Ascending aorta (tissue), 2 donors: ENCODE data around the gene SERAC1. TPM values are rescaled to one million over a fixed set of nuclear protein-coding genes. Genes with fewer than 3 reads are reported as not detected.

ENCODE experiments used
- DNase-seq, 2 donors: peaks; one replicate each; pipeline ENCODE4 v3.0.0-alpha.2; 2019; ENCODE audit warnings: low spot score in 2 of 2
- H3K27ac ChIP-seq, 2 donors: fragments of 200-600 bp; sonication (generic); one replicate each; pipeline ENCODE4 v1.5.1; 2016 to 2017; ENCODE audit warnings: mild to moderate bottlenecking in 1 of 2
- H3K27me3 ChIP-seq: fragments of 200-600 bp; sonication (generic); one replicate; pipeline ENCODE4 v1.5.1; 2017
- H3K36me3 ChIP-seq, 2 donors: fragments of 200-600 bp; sonication (generic); one replicate each; pipeline ENCODE4 v1.5.1; 2016
- H3K4me1 ChIP-seq, 2 donors: fragments of 200-600 bp; sonication (generic); one replicate each; pipeline ENCODE4 v1.5.1; 2016 to 2017; ENCODE audit warnings: mild to moderate bottlenecking in 1 of 2
- H3K4me3 ChIP-seq, 2 donors: fragments of 200-600 bp; sonication (generic); one replicate each; pipeline ENCODE4 v1.5.1; 2016 to 2017; ENCODE audit warnings: mild to moderate bottlenecking in 1 of 2
- H3K9me3 ChIP-seq, 2 donors: fragments of 200-600 bp; sonication (generic); one replicate each; pipeline ENCODE4 v1.5.1; 2016
- intact Hi-C: fragments of 100-400 bp; cut with DNase I; formaldehyde crosslinking; loops from one replicate; pipeline ENCODE4 v1.15.1; 2023
- total RNA-seq: library from RNA; depleted of rRNA; stranded (reverse); fragments of >200 nt; gene quantifications from one replicate; pipeline ENCODE4 v1.1.0, GENCODE V29; 2016
- TF ChIP-seq, protein P1 (sequence below), 3 experiments: fragments of 200-600 bp in 2 of 3; fragments of 450-650 bp in 1 of 3; sonication (generic) in 2 of 3; IDR thresholded peaks; one replicate each; pipeline ENCODE4 v1.5.1; 2016 to 2019; ENCODE audit warnings: antibody characterized with exemption in 3 of 3, mild to moderate bottlenecking in 1 of 3, moderate library complexity in 1 of 3

Gene SERAC1
- total RNA-seq, 1 donor from 2014 or later, result 9.3 TPM

DNA sequence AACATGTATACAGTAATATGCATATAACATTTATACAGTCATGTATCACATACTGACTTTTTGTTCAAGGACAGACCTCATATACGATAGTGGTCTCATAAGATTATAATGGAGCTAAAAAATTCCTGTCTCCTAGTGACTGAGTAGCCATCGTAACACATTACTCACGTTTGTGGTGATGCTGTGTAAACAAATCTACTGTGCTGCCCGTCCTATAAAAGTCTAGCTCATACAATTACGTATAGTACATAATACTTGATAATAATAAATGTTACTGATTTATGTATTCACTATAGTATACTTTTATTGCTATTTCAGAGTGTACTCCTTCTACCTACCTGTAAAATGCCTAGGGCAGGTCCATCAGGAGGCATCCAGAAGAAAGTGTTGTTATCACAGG, 17.4 kb downstream of the SERAC1 start:
- intact Hi-C loops, result no loop called here
- Histone ChIP-seq H3K27me3 (no peaks in the 10 kb centered on the region), H3K4me1 (no peaks in the 10 kb centered on the region), H3K27ac (no peak overlapping the region), H3K9me3 (no peaks in the 10 kb centered on the region), H3K36me3 (peaks cover 0 to 35% of the 10 kb centered on the region in 2 donors), H3K4me3 (no peak overlapping the region)
- no peak for DNase-seq
- TF ChIP-seq, protein P1, sequence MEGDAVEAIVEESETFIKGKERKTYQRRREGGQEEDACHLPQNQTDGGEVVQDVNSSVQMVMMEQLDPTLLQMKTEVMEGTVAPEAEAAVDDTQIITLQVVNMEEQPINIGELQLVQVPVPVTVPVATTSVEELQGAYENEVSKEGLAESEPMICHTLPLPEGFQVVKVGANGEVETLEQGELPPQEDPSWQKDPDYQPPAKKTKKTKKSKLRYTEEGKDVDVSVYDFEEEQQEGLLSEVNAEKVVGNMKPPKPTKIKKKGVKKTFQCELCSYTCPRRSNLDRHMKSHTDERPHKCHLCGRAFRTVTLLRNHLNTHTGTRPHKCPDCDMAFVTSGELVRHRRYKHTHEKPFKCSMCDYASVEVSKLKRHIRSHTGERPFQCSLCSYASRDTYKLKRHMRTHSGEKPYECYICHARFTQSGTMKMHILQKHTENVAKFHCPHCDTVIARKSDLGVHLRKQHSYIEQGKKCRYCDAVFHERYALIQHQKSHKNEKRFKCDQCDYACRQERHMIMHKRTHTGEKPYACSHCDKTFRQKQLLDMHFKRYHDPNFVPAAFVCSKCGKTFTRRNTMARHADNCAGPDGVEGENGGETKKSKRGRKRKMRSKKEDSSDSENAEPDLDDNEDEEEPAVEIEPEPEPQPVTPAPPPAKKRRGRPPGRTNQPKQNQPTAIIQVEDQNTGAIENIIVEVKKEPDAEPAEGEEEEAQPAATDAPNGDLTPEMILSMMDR (IDR thresholded peaks at IDR 0.05), result no peak

GRCh38 chr6:158149641-158150040, 18.4 kb downstream of the SERAC1 start:
- peaks cover 0 to 30% of the 10 kb centered on the region in 2 donors for H3K36me3 ChIP-seq
- intact Hi-C loops, result no loop called here
- DNase-seq, result no peak
- H3K9me3 ChIP-seq, result no peaks in the 10 kb centered on the region
- H3K27me3 ChIP-seq, result no peaks in the 10 kb centered on the region
- TF ChIP-seq, protein P1 (IDR thresholded peaks at IDR 0.05), result no peak
- no peak overlapping the region for H3K4me3 ChIP-seq
- H3K4me1 ChIP-seq, result no peaks in the 10 kb centered on the region
- H3K27ac ChIP-seq, result no peak overlapping the region

- no peak overlapping the region for H3K4me3 ChIP-seq
- no peak for DNase-seq
These were observed 24.4 kb downstream of the SERAC1 start for GRCh38 chr6:158143700-158144099.

GRCh38 chr6:158142789-158143188, 25.3 kb downstream of the SERAC1 start:
- Histone ChIP-seq H3K4me3 (no peak overlapping the region), H3K27me3 (no peaks in the 10 kb centered on the region), H3K27ac (no peak overlapping the region), H3K36me3 (peaks cover 20 to 48% of the 10 kb centered on the region in 2 donors), H3K9me3 (no peaks in the 10 kb centered on the region), H3K4me1 (no peaks in the 10 kb centered on the region)
- TF ChIP-seq, protein P1 (IDR thresholded peaks at IDR 0.05), result no peak
- intact Hi-C loops, result no loop called here
- DNase-seq, result no peak

More at GRCh38 chr6:158143700-158144099, 24.4 kb downstream of the SERAC1 start:
- Histone ChIP-seq H3K36me3 (peaks cover 20 to 48% of the 10 kb centered on the region in 2 donors), H3K27ac (no peak overlapping the region), H3K9me3 (no peaks in the 10 kb centered on the region), H3K27me3 (no peaks in the 10 kb centered on the region), H3K4me1 (no peaks in the 10 kb centered on the region)
- TF ChIP-seq, protein P1 (IDR thresholded peaks at IDR 0.05), result no peak
- intact Hi-C loops, result no loop called here

DNA sequence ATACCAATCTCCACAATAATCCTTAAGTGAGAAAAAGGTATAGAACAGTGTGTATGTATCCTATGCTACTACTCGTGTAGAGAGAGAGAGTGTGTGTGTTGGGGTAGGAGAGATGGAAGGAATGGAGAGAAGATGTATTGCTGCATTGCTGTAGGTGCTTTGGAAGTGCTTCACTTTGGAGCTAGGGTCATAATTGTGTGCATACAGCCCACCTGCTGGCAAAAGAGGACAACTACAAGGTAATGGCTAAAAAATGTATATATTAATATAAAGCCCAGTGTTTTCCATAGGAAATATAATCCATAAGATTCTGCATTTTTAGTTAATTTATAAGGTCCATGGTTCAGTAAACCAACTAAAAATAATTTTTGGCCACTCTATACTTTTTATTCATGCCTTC, 36.1 kb downstream of the SERAC1 start:
- H3K9me3 ChIP-seq, result no peaks in the 10 kb centered on the region
- TF ChIP-seq, protein P1 (IDR thresholded peaks at IDR 0.05), result peak in 1 of 3 experiments; percentile 6
- no peaks in the 10 kb centered on the region for H3K4me1 ChIP-seq
- no peak overlapping the region for H3K4me3 ChIP-seq
- peaks cover 4 to 10% of the 10 kb centered on the region in 2 donors for H3K36me3 ChIP-seq
- H3K27ac ChIP-seq, result no peak overlapping the region
- intact Hi-C loops, result no loop called here
- DNase-seq, result no peak
- H3K27me3 ChIP-seq, result no peaks in the 10 kb centered on the region

GRCh38 chr6:158125271-158125670, 42.8 kb downstream of the SERAC1 start:
- intact Hi-C loops, result no loop called here
- TF ChIP-seq, protein P1 (IDR thresholded peaks at IDR 0.05), result no peak
- Histone ChIP-seq H3K27ac (no peak overlapping the region), H3K36me3 (peaks cover 29 to 30% of the 10 kb centered on the region in 2 donors), H3K4me3 (no peak overlapping the region), H3K27me3 (no peaks in the 10 kb centered on the region), H3K4me1 (no peaks in the 10 kb centered on the region), H3K9me3 (no peaks in the 10 kb centered on the region)
- DNase-seq, result no peak
